ENCODE results near the gene HTRA3.

HTRA3 gene

GRCh38 chr4:8267077-8267476 is 2.5 kb upstream of the HTRA3 start:
- peak; percentile 24 for DNase-seq (ENCODE audit: low read depth)

GRCh38 chr4:8268211-8268610 is 1.3 kb upstream of the HTRA3 start:
- no peak for DNase-seq (ENCODE audit: low read depth)

- DNase-seq (ENCODE audit: low read depth): no peak
Measured at GRCh38 chr4:8268901-8269534, 536 bp upstream of the HTRA3 start.

GRCh38 chr4:8270418-8270771 is 841 bp downstream of the HTRA3 start:
- DNase-seq (ENCODE audit: low read depth): no peak

GRCh38 chr4:8270912-8271815 is 1.6 kb downstream of the HTRA3 start:
- DNase-seq (ENCODE audit: low read depth): no peak

GRCh38 chr4:8271821-8272220 is 2.3 kb downstream of the HTRA3 start:
- no peak for DNase-seq (ENCODE audit: low read depth)

GRCh38 chr4:8272472-8273428 is 3.2 kb downstream of the HTRA3 start:
- DNase-seq (ENCODE audit: low read depth): no peak

- DNase-seq (ENCODE audit: low read depth): no peak
Measured at GRCh38 chr4:8273450-8273849, 3.9 kb downstream of the HTRA3 start.

GRCh38 chr4:8274066-8274652 is 4.6 kb downstream of the HTRA3 start:
- DNase-seq (ENCODE audit: low read depth): no peak

GRCh38 chr4:8274765-8275547 is 5.4 kb downstream of the HTRA3 start:
- DNase-seq (ENCODE audit: low read depth): peak; percentile 89

GRCh38 chr4:8275548-8275910 is 6.0 kb downstream of the HTRA3 start:
- no peak for DNase-seq (ENCODE audit: low read depth)

- no peak for DNase-seq (ENCODE audit: low read depth)
Measured at GRCh38 chr4:8276358-8277240, 7.0 kb downstream of the HTRA3 start.

- no peak for DNase-seq (ENCODE audit: low read depth)
Measured at GRCh38 chr4:8277356-8278008, 7.9 kb downstream of the HTRA3 start.

- no peak for DNase-seq (ENCODE audit: low read depth)
Measured at GRCh38 chr4:8278009-8278395, 8.4 kb downstream of the HTRA3 start.

- peak; percentile 47 for DNase-seq (ENCODE audit: low read depth)
Measured at GRCh38 chr4:8278421-8279287, 9.1 kb downstream of the HTRA3 start.

GRCh38 chr4:8279321-8280157 is 10.0 kb downstream of the HTRA3 start:
- DNase-seq (ENCODE audit: low read depth): no peak

GRCh38 chr4:8280158-8280875 is 10.8 kb downstream of the HTRA3 start:
- no peak for DNase-seq (ENCODE audit: low read depth)

Data from fibroblast of the conjunctiva (primary cell).